PC-9 (cell line): Measurements from ENCODE around the gene IZUMO2. TPM values are rescaled to one million over a fixed set of nuclear protein-coding genes. Genes with fewer than 3 reads are reported as not detected.

Source experiments
- BruUV-seq: library from RNA; stranded (reverse); fragments of 400-500 nt; replicated peaks from 2 replicates; lab custom pipeline; 2021; lab: Mats Ljungman, UMichigan
- CTCF ChIA-PET: fragments of 300-600 bp; sonication (Branson Sonifier 250); formaldehyde crosslinking; loops from one replicate; lab custom pipeline; 2022; ENCODE audit warnings: antibody characterized with exemption; lab: Charles Lee
- POLR2A ChIA-PET: fragments of 300-600 bp; sonication (Branson Sonifier 250); formaldehyde crosslinking; loops from one replicate; lab custom pipeline; 2022; ENCODE audit warnings: antibody characterized with exemption; ENCODE audit not compliant: unreplicated experiment; lab: Charles Lee
- DNase-seq, 2 experiments: peaks; one replicate each; pipeline versions ENCODE4 v3.0.0 to v3.0.0-alpha.2; 2015 to 2022; ENCODE audit warnings: mixed read lengths in 1 of 2
- H2AFZ ChIP-seq: fragments of 200-600 bp; sonication (generic); 2 replicates; pipeline ENCODE4 v1.8.1; 2017; ENCODE audit warnings: antibody characterized with exemption
- H3F3A ChIP-seq: fragments of 200-600 bp; sonication (generic); 2 replicates; pipeline ENCODE4 v1.8.1; 2017; ENCODE audit warnings: antibody characterized with exemption, mild to moderate bottlenecking, low read depth; ENCODE audit not compliant: insufficient read depth
- H3K27ac ChIP-seq: fragments of 200-600 bp; sonication (generic); 2 replicates; pipeline ENCODE4 v1.6.1; 2016; ENCODE audit warnings: mixed run types
- H3K27me3 ChIP-seq: fragments of 200-600 bp; sonication (generic); 2 replicates; pipeline ENCODE4 v1.6.1; 2016; ENCODE audit warnings: low read depth, mixed run types; ENCODE audit not compliant: insufficient read depth
- H3K36me3 ChIP-seq: fragments of 200-600 bp; sonication (generic); 2 replicates; pipeline ENCODE4 v1.6.1; 2016; ENCODE audit warnings: low read depth, mixed run types
- H3K4me1 ChIP-seq: fragments of 200-600 bp; sonication (generic); replicated peaks from 2 replicates; pipeline ENCODE4 v1.6.1; 2016; ENCODE audit warnings: mixed run types; ENCODE audit not compliant: insufficient read depth
- H3K4me2 ChIP-seq: fragments of 200-600 bp; sonication (generic); 2 replicates; pipeline ENCODE4 v1.6.1; 2017; ENCODE audit warnings: mixed run types
- H3K4me3 ChIP-seq: fragments of 200-600 bp; sonication (generic); 2 replicates; pipeline ENCODE4 v1.6.1; 2016; ENCODE audit warnings: mixed run types
- H3K79me2 ChIP-seq: fragments of 200-600 bp; sonication (generic); 2 replicates; pipeline ENCODE4 v1.6.1; 2017; ENCODE audit warnings: low read depth, mixed run types
- H3K9me2 ChIP-seq: fragments of 200-600 bp; sonication (generic); 2 replicates; pipeline ENCODE4 v1.8.1; 2017; ENCODE audit warnings: mild to moderate bottlenecking; ENCODE audit not compliant: insufficient read depth
- H3K9me3 ChIP-seq: fragments of 200-600 bp; sonication (generic); 2 replicates; pipeline ENCODE4 v1.8.1; 2016; ENCODE audit warnings: low read depth; ENCODE audit not compliant: insufficient read depth
- H4K20me1 ChIP-seq: fragments of 200-600 bp; sonication (generic); 2 replicates; pipeline ENCODE4 v1.8.1; 2017; ENCODE audit not compliant: insufficient read depth
- EZH2 ChIP-seq: fragments of 200-600 bp; sonication (generic); IDR thresholded peaks from 2 replicates; pipeline ENCODE4 v1.8.0; 2017; ENCODE audit warnings: antibody characterized with exemption, low read depth
- intact Hi-C: fragments of 100-400 bp; cut with micrococcal nuclease; formaldehyde crosslinking; loops from one replicate; pipeline ENCODE4 v1.10.0; 2022; ENCODE audit not compliant: unreplicated experiment
- total RNA-seq: library from RNA; stranded (reverse); gene quantifications from 2 replicates; pipeline ENCODE4 v1.2.3, GENCODE V29; 2021
- TF ChIP-seq, protein P1 (sequence below): fragments of 200-600 bp; sonication (generic); conservative IDR thresholded peaks from 2 replicates; pipeline ENCODE4 v1.6.1; 2017; ENCODE audit warnings: mixed run types, antibody characterized with exemption, mild to moderate bottlenecking, moderate library complexity

Gene IZUMO2
- total RNA-seq, 1 experiment from 2014 or later = not detected

GRCh38 chr19:50152578-50152977 is 10.5 kb downstream of the IZUMO2 start:
- no peak for TF ChIP-seq EZH2
- TF ChIP-seq, protein P1, sequence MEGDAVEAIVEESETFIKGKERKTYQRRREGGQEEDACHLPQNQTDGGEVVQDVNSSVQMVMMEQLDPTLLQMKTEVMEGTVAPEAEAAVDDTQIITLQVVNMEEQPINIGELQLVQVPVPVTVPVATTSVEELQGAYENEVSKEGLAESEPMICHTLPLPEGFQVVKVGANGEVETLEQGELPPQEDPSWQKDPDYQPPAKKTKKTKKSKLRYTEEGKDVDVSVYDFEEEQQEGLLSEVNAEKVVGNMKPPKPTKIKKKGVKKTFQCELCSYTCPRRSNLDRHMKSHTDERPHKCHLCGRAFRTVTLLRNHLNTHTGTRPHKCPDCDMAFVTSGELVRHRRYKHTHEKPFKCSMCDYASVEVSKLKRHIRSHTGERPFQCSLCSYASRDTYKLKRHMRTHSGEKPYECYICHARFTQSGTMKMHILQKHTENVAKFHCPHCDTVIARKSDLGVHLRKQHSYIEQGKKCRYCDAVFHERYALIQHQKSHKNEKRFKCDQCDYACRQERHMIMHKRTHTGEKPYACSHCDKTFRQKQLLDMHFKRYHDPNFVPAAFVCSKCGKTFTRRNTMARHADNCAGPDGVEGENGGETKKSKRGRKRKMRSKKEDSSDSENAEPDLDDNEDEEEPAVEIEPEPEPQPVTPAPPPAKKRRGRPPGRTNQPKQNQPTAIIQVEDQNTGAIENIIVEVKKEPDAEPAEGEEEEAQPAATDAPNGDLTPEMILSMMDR = no peak
- no peak for DNase-seq
- Histone ChIP-seq H3F3A (no peaks in the 10 kb centered on the region; the same call in 1 of the 2 replicates), H3K36me3 (no peaks in the 10 kb centered on the region), H3K79me2 (no peaks in the 10 kb centered on the region), H4K20me1 (no peaks in the 10 kb centered on the region), H3K4me2 (no peak overlapping the region), H3K27me3 (peaks cover 50% of the 10 kb centered on the region; the same call in 1 of the 2 replicates), H3K4me1 (no peaks in the 10 kb centered on the region), H3K4me3 (no peak overlapping the region), H3K27ac (no peak overlapping the region), H3K9me3 (no peaks in the 10 kb centered on the region), H3K9me2 (no peaks in the 10 kb centered on the region), H2AFZ (no peak overlapping the region)
- POLR2A ChIA-PET = no interaction called here
- intact Hi-C loops = no loop called here
- no TSS peak for BruUV-seq
- CTCF ChIA-PET = no interaction called here

DNA sequence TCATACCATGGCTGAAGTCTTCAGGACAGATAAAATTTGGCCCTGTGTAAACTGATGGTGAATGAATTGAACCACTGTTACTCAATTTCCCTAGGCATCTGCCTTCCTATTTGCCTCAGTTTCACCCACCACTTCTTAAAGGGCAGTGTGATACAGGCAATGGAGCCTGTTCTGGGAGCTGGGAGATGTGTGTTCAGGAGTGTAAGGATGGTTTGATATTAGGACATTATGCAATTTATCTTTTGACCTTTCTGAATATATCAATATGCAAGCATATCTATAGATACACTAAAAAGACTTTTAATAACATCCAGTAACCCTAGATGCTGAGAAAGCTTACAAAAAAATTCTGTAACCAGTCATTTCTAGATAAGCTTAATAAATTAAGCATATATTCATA is 14.6 kb downstream of the IZUMO2 start:
- Histone ChIP-seq H3K4me1 (no peaks in the 10 kb centered on the region), H3K79me2 (no peaks in the 10 kb centered on the region), H2AFZ (no peak overlapping the region), H3K27me3 (peaks cover 23% of the 10 kb centered on the region; the same call in 1 of the 2 replicates), H3K9me2 (no peaks in the 10 kb centered on the region), H3K4me3 (no peak overlapping the region; the same call in 1 of the 2 replicates), H3F3A (peaks cover 9% of the 10 kb centered on the region; the same call in 1 of the 2 replicates), H3K27ac (no peak overlapping the region), H3K4me2 (peak overlapping the region; percentile 95), H3K36me3 (no peaks in the 10 kb centered on the region), H4K20me1 (no peaks in the 10 kb centered on the region), H3K9me3 (no peaks in the 10 kb centered on the region)
- intact Hi-C loops = no loop called here
- ChIA-PET CTCF (interaction anchor here (0.6 kb wide), 1 partner anchor 175 kb away, joined by 3 read pairs; no protein-coding TSS in a partner anchor), POLR2A (interaction anchor here (0.6 to 1.2 kb wide), 3 partner anchors 109 to 472 kb away, joined by 3 to 23 read pairs (median 5); partner anchors contain the start of gene KCNC3)
- TF ChIP-seq, protein P1 = no peak
- no peak for TF ChIP-seq EZH2
- BruUV-seq = no TSS peak
- DNase-seq = no peak

- BruUV-seq = no TSS peak
- Histone ChIP-seq H3K4me1 (no peaks in the 10 kb centered on the region), H3K79me2 (no peaks in the 10 kb centered on the region), H3K27me3 (peaks cover 20% of the 10 kb centered on the region; the same call in 1 of the 2 replicates), H3F3A (peaks cover 9% of the 10 kb centered on the region; the same call in 1 of the 2 replicates), H3K9me2 (no peaks in the 10 kb centered on the region), H3K9me3 (no peaks in the 10 kb centered on the region), H2AFZ (peak overlapping the region; percentile 93), H3K4me2 (peak overlapping the region; percentile 95), H3K27ac (0 out of 2 replicates have a peak overlapping the region, but pooled peaks have one; percentile 21), H4K20me1 (no peaks in the 10 kb centered on the region), H3K4me3 (peak overlapping the region; percentile 66), H3K36me3 (no peaks in the 10 kb centered on the region)
- DNase-seq = peak; percentile 86
- TF ChIP-seq EZH2 = no peak
- TF ChIP-seq, protein P1 = peak; percentile 89
- POLR2A ChIA-PET = interaction anchor here (0.6 to 1.2 kb wide), 2 partner anchors 181 to 471 kb away, joined by 3 to 23 read pairs; partner anchors contain the start of gene KCNC3
- CTCF ChIA-PET = interaction anchor here (0.5 to 0.8 kb wide), 5 partner anchors 26 to 641 kb away, joined by 3 to 5 read pairs (median 3); no protein-coding TSS in a partner anchor
- intact Hi-C loops = no loop called here
Measured at GRCh38 chr19:50147462-50148423, 15.3 kb downstream of the IZUMO2 start.
